Measurements from ENCODE around the gene TP53AIP1. TPM values are rescaled to one million over a fixed set of nuclear protein-coding genes. Genes with fewer than 3 reads are reported as not detected.

Gene TP53AIP1
- total RNA-seq, 1 experiment from 2014 or later = not detected

- Mint-ChIP-seq H3K9me3 (peaks cover 0 to 3% of the 10 kb centered on the region in 2 experiments; a peak in 3 of 5 replicates), H3K27ac (peak overlapping the region in 1 of 3 experiments; percentile 37; a peak in 1 of 7 replicates), H3K4me3 (peak overlapping the region; percentile 39 to 82), H3K27me3 (ENCODE audit: low read depth) (peaks cover 97% of the 10 kb centered on the region), H3K36me3 (ENCODE audit: insufficient read depth in 1 of 3, low read depth in 3 of 3) (no peaks in the 10 kb centered on the region), H3K4me1 (peaks cover 34 to 45% of the 10 kb centered on the region in 2 experiments)
- no CpG with 5 or more reads among the region's 29 CpGs for WGBS (ENCODE audit: extremely low coverage, insufficient read length, low lambda C conversion rate)
- Histone ChIP-seq H2BK12ac (ENCODE audit: insufficient read length, low read depth, low read length) (no peak overlapping the region), H3K9ac (ENCODE audit: extremely low read depth, insufficient read length, low read length) (no peak overlapping the region), H4K8ac (replicated peaks; ENCODE audit: insufficient read length, low read depth, low read length) (no peak overlapping the region), H2BK5ac (ENCODE audit: insufficient read length, low read length) (no peak overlapping the region), H3K23ac (ENCODE audit: insufficient read length, low read depth, low read length) (no peak overlapping the region), H3K23me2 (ENCODE audit: insufficient read length, low read depth, low read length, poor library complexity, severe bottlenecking) (peaks cover 12% of the 10 kb centered on the region), H3K9me3 (ENCODE audit: control insufficient read depth, low read depth, low read length) (no peaks in the 10 kb centered on the region), H3K79me1 (ENCODE audit: insufficient read depth, low read depth, low read length, poor library complexity, severe bottlenecking) (no peaks in the 10 kb centered on the region), H3K27me3 (ENCODE audit: insufficient read depth, low read length) (peaks cover 59% of the 10 kb centered on the region), H2BK20ac (ENCODE audit: low read depth, low read length, poor library complexity, severe bottlenecking) (no peak overlapping the region), H4K20me1 (ENCODE audit: control insufficient read depth, insufficient read depth, insufficient read length) (peaks cover 4% of the 10 kb centered on the region), H3T11ph (ENCODE audit: low read length) (no peak overlapping the region), H3K4me2 (ENCODE audit: insufficient read depth, insufficient read length, low read length) (peak overlapping the region; percentile 36), H2AFZ (ENCODE audit: low read length) (no peak overlapping the region), H2BK15ac (ENCODE audit: low read depth, low read length) (no peak overlapping the region), H3K18ac (ENCODE audit: insufficient read length, low read depth, low read length) (no peak overlapping the region), H3K4ac (ENCODE audit: low read depth, low read length) (no peak overlapping the region), H3K56ac (ENCODE audit: insufficient read length, low read depth, low read length) (no peak overlapping the region), H3K4me1 (ENCODE audit: insufficient read depth, low read length) (peaks cover 2% of the 10 kb centered on the region; the same call in 1 of the 2 replicates), H3K27ac (ENCODE audit: insufficient read length, low read depth, low read length) (no peak overlapping the region), H3K79me2 (ENCODE audit: insufficient read depth, low read length) (no peaks in the 10 kb centered on the region), H4K91ac (ENCODE audit: insufficient read length, low read depth, low read length) (no peak overlapping the region), H3K14ac (ENCODE audit: insufficient read depth, low read length) (no peak overlapping the region), H4K5ac (ENCODE audit: insufficient read length, low read depth, low read length) (no peak overlapping the region), H2AK5ac (ENCODE audit: insufficient read length, low read length) (no peak overlapping the region), H2BK120ac (ENCODE audit: low read depth, low read length, poor library complexity, severe bottlenecking) (no peak overlapping the region)
- no peak for TF ChIP-seq CTCF (conservative IDR thresholded peaks at IDR 0.05)
- peak; percentile 55 for DNase-seq
Observed at GRCh38 chr11:128901653-128902514, 40.8 kb downstream of the TP53AIP1 start.
